K562 (cell line): ENCODE data around the gene IL17REL. TPM values are rescaled to one million over a fixed set of nuclear protein-coding genes. Genes with fewer than 3 reads are reported as not detected.

Source experiments
- ATAC-seq: fragments of 200-7000 bp; cut with Tn5 transposase; 3 replicates; pipeline ENCODE4 v1.9.1; 2020; ENCODE audit warnings: moderate library complexity
- BruUV-seq: library from RNA; stranded (reverse); fragments of 400-500 nt; replicated peaks from 2 replicates; lab custom pipeline; 2021; lab: Mats Ljungman, UMichigan
- CTCF ChIA-PET: fragments of 300-600 bp; formaldehyde crosslinking; extraction: SDS; loops from one replicate; lab custom pipeline; 2021; ENCODE audit warnings: low intra/inter-chr PET ratio; lab: Yijun Ruan, JAX
- POLR2A ChIA-PET: fragments of 300-600, 350-650 bp; sonication (Branson Sonifier 250); formaldehyde crosslinking; extraction: SDS; loops from one replicate; lab custom pipeline; 2021; ENCODE audit warnings: antibody characterized with exemption, inconsistent platforms; lab: Yijun Ruan, JAX
- DNase-seq, 4 experiments: peaks; one replicate each; pipeline versions ENCODE4 v3.0.0 to v3.0.0-alpha.2; 2011 to 2018; ENCODE audit warnings: low spot score in 3 of 4, mixed read lengths in 3 of 4; ENCODE audit errors: extremely low read depth in 1 of 4
- FAIRE-seq: peaks from 2 replicates; lab custom pipeline; 2011; peaks lifted over from hg19 to GRCh38; lab: Jason Lieb, UNC
- H2AFZ ChIP-seq: 2 replicates; pipeline ENCODE4 v1.6.0; 2011; ENCODE audit warnings: low read depth, low read length, control low read depth, inconsistent platforms
- H3K27ac ChIP-seq: fragments of 200-600 bp; 3 replicates; pipeline ENCODE4 v1.8.0; 2011; ENCODE audit warnings: low read depth, mild to moderate bottlenecking, control low read depth, inconsistent platforms, low read length, moderate library complexity, mixed read lengths; ENCODE audit errors: extremely low read depth
- H3K27me3 ChIP-seq, 2 experiments: fragments of 300-600 bp in 1 of 2; 2 replicates in 1 of 2; 3 replicates in 1 of 2; pipeline versions ENCODE4 v1.6.0 to v1.8.0; 2011; ENCODE audit warnings: inconsistent platforms in 2 of 2, low read length in 2 of 2, mild to moderate bottlenecking in 1 of 2, mixed read lengths in 1 of 2, moderate library complexity in 1 of 2; ENCODE audit not compliant: control insufficient read depth in 2 of 2, insufficient read depth in 2 of 2
- H3K36me3 ChIP-seq: fragments of 300-600 bp; 3 replicates; pipeline ENCODE4 v1.8.0; 2011; ENCODE audit warnings: mild to moderate bottlenecking, low read length, inconsistent platforms; ENCODE audit not compliant: control insufficient read depth, insufficient read depth
- H3K4me1 ChIP-seq, 2 experiments: fragments of 200-600 bp in 1 of 2; replicated peaks in 1 of 2; 2 replicates in 1 of 2; 3 replicates in 1 of 2; pipeline versions ENCODE4 v1.5.1 to v1.8.0; 2011; ENCODE audit warnings: inconsistent platforms in 2 of 2, low read length in 2 of 2, mild to moderate bottlenecking in 1 of 2, mixed read lengths in 1 of 2, moderate library complexity in 1 of 2; ENCODE audit not compliant: control insufficient read depth in 2 of 2, insufficient read depth in 2 of 2
- H3K4me2 ChIP-seq: 2 replicates; pipeline ENCODE4 v1.6.1; 2011; ENCODE audit warnings: low read length, control low read depth, inconsistent platforms, mixed read lengths; ENCODE audit not compliant: insufficient read depth
- H3K4me3 ChIP-seq: fragments of 200-600 bp; sonication (generic), shearing (Covaris generic); 2 replicates; pipeline ENCODE4 v1.5.1; 2016; ENCODE audit warnings: control low read depth, inconsistent platforms
- H3K79me2 ChIP-seq: fragments of 200-600 bp; 3 replicates; pipeline ENCODE4 v1.8.0; 2011; ENCODE audit warnings: low read length, inconsistent platforms; ENCODE audit not compliant: control insufficient read depth, insufficient read depth
- H3K9ac ChIP-seq, 2 experiments: 2 replicates each; pipeline versions ENCODE4 v1.6.0 to v1.6.1; 2011; ENCODE audit warnings: low read depth in 2 of 2, low read length in 2 of 2, control low read depth in 1 of 2, inconsistent platforms in 1 of 2, mild to moderate bottlenecking in 1 of 2, mixed read lengths in 1 of 2; ENCODE audit not compliant: insufficient read depth in 1 of 2
- H3K9me1 ChIP-seq: one replicate; pipeline ENCODE4 v1.6.0; 2011; ENCODE audit warnings: inconsistent platforms, mild to moderate bottlenecking, low read length, moderate library complexity; ENCODE audit not compliant: control insufficient read depth, insufficient read depth
- H3K9me3 ChIP-seq: replicated peaks from 2 replicates; pipeline ENCODE4 v1.5.1; 2011; ENCODE audit warnings: low read depth, low read length, inconsistent platforms; ENCODE audit not compliant: control insufficient read depth, insufficient read depth
- H4K20me1 ChIP-seq: replicated peaks from 2 replicates; pipeline ENCODE4 v1.6.1; 2011; ENCODE audit warnings: low read length, inconsistent platforms, mixed read lengths; ENCODE audit not compliant: control insufficient read depth, insufficient read depth
- RBFOX2 ChIP-seq: fragments of 200-400 bp; formaldehyde crosslinking; IDR thresholded peaks from 2 replicates; pipeline ENCODE4 v1.6.1; 2017; ENCODE audit warnings: low read depth, mild to moderate bottlenecking, low read length, moderate library complexity
- ZNF146 ChIP-seq: IDR thresholded peaks from one replicate; pipeline ENCODE4 v1.6.1; 2018; ENCODE audit warnings: missing compliant biosample characterization; ENCODE audit not compliant: unreplicated experiment
- WGBS: fragments of 100-300 bp; shearing (Covaris generic); methylation state at CpG from one replicate; pipeline ENCODE4 v1.1.6; 2016; ENCODE audit warnings: low coverage, mixed read lengths; ENCODE audit not compliant: insufficient coverage; ENCODE audit errors: missing lambda C conversion rate; 5-methylcytosine and 5-hydroxymethylcytosine counted together
- in situ Hi-C: fragments of 300-500 bp; cut with MboI; formaldehyde crosslinking; loops from 4 replicates; pipeline ENCODE4 v1.15.0; 2018; ENCODE audit warnings: inconsistent platforms, mixed read lengths
- intact Hi-C: fragments of 100-400 bp; cut with micrococcal nuclease; formaldehyde crosslinking; loops from 2 replicates; pipeline ENCODE4 v1.14.2; 2022
- polyA plus RNA-seq, 8 experiments: library from polyadenylated mRNA; depleted of rRNA in 4 of 8; stranded (reverse) in 5 of 8; unstranded in 3 of 8; fragments of >200 nt; fragmentation: Nextera tagmentation in 2 of 8; fragmentation: Illumina TruSeq in 1 of 8; extraction: Ambion mirVana in 2 of 8; extraction: Trizol in 1 of 8; gene quantifications; 2 replicates each; pipeline versions ENCODE4 v1.2.1 to v1.2.3, GENCODE V29; 2011 to 2014; ENCODE audit warnings: inconsistent platforms in 1 of 8, missing spikeins in 1 of 8
- total RNA-seq, 7 experiments: library from RNA; depleted of rRNA in 6 of 7; stranded (reverse); fragments of >200 nt in 6 of 7; fragmentation: Illumina TruSeq in 2 of 7; extraction: Trizol in 2 of 7; gene quantifications; 2 replicates each; pipeline versions ENCODE4 v1.2.1 to v1.2.3, GENCODE V29; 2011 to 2021; ENCODE audit warnings: low replicate concordance in 1 of 7
- TF ChIP-seq, protein P1 (sequence below): fragments of 450-650 bp; IDR thresholded peaks from 2 replicates; pipeline ENCODE4 v1.6.1; 2016; ENCODE audit warnings: missing biosample characterization, missing genetic modification characterization
- TF ChIP-seq, protein P2 (sequence below): sonication (generic); formaldehyde crosslinking; IDR thresholded peaks from 2 replicates; pipeline ENCODE4 v1.5.0; 2020; ENCODE audit warnings: missing genetic modification reagents
- TF ChIP-seq, protein P3 (sequence below): sonication (generic); formaldehyde crosslinking; IDR thresholded peaks from 2 replicates; pipeline ENCODE4 v1.9.0; 2022; ENCODE audit warnings: mild to moderate bottlenecking, missing genetic modification reagents
- TF ChIP-seq, protein P4 (sequence below): sonication (generic); formaldehyde crosslinking; IDR thresholded peaks from 2 replicates; pipeline ENCODE4 v1.8.1; 2023; ENCODE audit warnings: missing genetic modification reagents, mild to moderate bottlenecking, borderline replicate concordance

The IL17REL gene
- total and polyA plus RNA-seq, 9 of the 15 experiments (the other 6 are each of a cell fraction or from before 2014, with no cell fraction given): 0.05 to 0.42 (median 0.11) TPM; not detected in 4

DNA sequence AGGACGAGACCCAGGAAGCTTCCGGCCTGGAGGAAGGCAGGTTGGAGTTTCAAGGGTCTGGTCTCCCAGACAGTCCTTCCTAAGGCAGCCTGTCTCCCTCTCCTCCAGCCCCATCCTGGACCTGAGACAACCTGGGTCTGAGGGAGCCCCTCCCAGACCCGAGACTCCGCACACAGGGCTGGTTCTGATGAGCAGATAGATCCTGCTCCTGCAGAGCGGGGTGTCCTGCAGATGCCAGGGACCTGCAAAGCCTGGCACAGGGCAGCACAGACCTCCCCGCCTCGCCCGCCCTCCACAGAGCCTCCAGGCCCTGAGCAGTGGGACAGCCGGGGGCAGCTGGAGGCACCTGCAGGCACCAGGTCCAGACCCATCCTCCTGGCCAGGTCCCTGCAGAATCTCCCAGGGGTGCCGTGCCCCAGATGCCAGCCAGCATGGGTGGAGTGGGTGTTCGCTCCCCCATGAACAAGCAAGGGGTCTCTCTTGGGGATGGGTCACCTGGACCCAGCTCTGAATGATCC lies 44.2 kb downstream of the IL17REL start (continued):
- TF ChIP-seq, protein P1, sequence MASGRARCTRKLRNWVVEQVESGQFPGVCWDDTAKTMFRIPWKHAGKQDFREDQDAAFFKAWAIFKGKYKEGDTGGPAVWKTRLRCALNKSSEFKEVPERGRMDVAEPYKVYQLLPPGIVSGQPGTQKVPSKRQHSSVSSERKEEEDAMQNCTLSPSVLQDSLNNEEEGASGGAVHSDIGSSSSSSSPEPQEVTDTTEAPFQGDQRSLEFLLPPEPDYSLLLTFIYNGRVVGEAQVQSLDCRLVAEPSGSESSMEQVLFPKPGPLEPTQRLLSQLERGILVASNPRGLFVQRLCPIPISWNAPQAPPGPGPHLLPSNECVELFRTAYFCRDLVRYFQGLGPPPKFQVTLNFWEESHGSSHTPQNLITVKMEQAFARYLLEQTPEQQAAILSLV (tag): no peak
- TF ChIP-seq ZNF146 (CRISPR knock-in tag) (no peak), RBFOX2 (0 out of 2 replicates have a peak, but pooled peaks have one; percentile 17)
- TF ChIP-seq, all 486 proteins: peak for 1

DNA sequence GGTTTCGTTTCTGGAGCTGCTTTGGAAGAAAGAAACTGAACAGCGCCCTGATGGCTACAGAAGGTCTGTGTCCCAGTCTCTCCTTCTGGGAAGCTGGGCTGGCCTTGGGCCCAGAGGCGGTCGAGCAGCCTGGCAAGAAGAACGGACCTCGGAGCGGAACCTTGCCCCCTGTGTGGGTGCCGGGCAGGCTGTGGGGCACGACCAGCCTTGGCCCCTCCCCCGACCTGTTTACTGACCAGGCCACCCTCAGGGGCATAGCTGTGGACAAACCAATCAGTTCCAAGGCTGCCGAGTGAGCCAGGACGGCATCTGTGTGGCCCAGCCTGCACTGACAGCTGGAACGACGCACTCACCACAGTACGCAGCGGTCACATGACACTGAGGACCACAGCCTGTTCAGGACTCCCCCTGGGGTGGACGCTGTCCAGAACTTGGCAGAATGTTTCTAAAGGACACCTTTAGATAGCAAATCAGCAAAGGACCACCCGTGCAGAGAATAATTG lies 44.8 kb downstream of the IL17REL start:
- peak overlapping the region; percentile 33; the same call in 1 of the 3 replicates for H3K27ac ChIP-seq
- no peak overlapping the region for H3K4me2 ChIP-seq
- in situ Hi-C loops: no loop called here
- peaks cover 4% of the 10 kb centered on the region for H3K9me1 ChIP-seq
- H3K4me1 ChIP-seq: peaks cover 28 to 100% of the 10 kb centered on the region in 2 experiments
- H2AFZ ChIP-seq: no peak overlapping the region
- TF ChIP-seq, protein P2, sequence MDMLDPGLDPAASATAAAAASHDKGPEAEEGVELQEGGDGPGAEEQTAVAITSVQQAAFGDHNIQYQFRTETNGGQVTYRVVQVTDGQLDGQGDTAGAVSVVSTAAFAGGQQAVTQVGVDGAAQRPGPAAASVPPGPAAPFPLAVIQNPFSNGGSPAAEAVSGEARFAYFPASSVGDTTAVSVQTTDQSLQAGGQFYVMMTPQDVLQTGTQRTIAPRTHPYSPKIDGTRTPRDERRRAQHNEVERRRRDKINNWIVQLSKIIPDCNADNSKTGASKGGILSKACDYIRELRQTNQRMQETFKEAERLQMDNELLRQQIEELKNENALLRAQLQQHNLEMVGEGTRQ (CRISPR knock-in tag): peak; percentile 44
- TF ChIP-seq, protein P3, sequence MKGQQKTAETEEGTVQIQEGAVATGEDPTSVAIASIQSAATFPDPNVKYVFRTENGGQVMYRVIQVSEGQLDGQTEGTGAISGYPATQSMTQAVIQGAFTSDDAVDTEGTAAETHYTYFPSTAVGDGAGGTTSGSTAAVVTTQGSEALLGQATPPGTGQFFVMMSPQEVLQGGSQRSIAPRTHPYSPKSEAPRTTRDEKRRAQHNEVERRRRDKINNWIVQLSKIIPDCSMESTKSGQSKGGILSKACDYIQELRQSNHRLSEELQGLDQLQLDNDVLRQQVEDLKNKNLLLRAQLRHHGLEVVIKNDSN: peak; percentile 66
- TF ChIP-seq, protein P4, sequence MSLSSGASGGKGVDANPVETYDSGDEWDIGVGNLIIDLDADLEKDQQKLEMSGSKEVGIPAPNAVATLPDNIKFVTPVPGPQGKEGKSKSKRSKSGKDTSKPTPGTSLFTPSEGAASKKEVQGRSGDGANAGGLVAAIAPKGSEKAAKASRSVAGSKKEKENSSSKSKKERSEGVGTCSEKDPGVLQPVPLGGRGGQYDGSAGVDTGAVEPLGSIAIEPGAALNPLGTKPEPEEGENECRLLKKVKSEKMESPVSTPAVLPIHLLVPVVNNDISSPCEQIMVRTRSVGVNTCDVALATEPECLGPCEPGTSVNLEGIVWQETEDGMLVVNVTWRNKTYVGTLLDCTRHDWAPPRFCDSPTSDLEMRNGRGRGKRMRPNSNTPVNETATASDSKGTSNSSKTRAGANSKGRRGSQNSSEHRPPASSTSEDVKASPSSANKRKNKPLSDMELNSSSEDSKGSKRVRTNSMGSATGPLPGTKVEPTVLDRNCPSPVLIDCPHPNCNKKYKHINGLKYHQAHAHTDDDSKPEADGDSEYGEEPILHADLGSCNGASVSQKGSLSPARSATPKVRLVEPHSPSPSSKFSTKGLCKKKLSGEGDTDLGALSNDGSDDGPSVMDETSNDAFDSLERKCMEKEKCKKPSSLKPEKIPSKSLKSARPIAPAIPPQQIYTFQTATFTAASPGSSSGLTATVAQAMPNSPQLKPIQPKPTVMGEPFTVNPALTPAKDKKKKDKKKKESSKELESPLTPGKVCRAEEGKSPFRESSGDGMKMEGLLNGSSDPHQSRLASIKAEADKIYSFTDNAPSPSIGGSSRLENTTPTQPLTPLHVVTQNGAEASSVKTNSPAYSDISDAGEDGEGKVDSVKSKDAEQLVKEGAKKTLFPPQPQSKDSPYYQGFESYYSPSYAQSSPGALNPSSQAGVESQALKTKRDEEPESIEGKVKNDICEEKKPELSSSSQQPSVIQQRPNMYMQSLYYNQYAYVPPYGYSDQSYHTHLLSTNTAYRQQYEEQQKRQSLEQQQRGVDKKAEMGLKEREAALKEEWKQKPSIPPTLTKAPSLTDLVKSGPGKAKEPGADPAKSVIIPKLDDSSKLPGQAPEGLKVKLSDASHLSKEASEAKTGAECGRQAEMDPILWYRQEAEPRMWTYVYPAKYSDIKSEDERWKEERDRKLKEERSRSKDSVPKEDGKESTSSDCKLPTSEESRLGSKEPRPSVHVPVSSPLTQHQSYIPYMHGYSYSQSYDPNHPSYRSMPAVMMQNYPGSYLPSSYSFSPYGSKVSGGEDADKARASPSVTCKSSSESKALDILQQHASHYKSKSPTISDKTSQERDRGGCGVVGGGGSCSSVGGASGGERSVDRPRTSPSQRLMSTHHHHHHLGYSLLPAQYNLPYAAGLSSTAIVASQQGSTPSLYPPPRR (CRISPR knock-in tag): no peak
- H3K4me3 ChIP-seq: no peak overlapping the region
- H3K9me3 ChIP-seq: no peaks in the 10 kb centered on the region
- H3K9ac ChIP-seq: peak overlapping the region in 1 of 2 experiments; percentile 52; a peak in 2 of 4 replicates
- peaks cover 6% of the 10 kb centered on the region for H4K20me1 ChIP-seq
- ChIA-PET POLR2A (interaction anchor here (0.6 to 2.2 kb wide), 6 partner anchors 16 to 174 kb away, joined by 3 to 9 read pairs (median 4); no protein-coding TSS in a partner anchor), CTCF (no interaction called here)
- FAIRE-seq: no peak
- intact Hi-C loops: no loop called here
- BruUV-seq: no TSS peak
- peaks cover 16% of the 10 kb centered on the region for H3K79me2 ChIP-seq
- peaks cover 24% of the 10 kb centered on the region; the same call in 1 of the 3 replicates for H3K36me3 ChIP-seq
- no peak for DNase-seq
- H3K27me3 ChIP-seq: no peaks in the 10 kb centered on the region
- 58% methylated on average over 11 of the region's 18 CpGs for WGBS
- ATAC-seq: no peak
